ENCODE data around the gene ZNF518B. TPM values are rescaled to one million over a fixed set of nuclear protein-coding genes. Genes with fewer than 3 reads are reported as not detected.

Gene ZNF518B, protein sequence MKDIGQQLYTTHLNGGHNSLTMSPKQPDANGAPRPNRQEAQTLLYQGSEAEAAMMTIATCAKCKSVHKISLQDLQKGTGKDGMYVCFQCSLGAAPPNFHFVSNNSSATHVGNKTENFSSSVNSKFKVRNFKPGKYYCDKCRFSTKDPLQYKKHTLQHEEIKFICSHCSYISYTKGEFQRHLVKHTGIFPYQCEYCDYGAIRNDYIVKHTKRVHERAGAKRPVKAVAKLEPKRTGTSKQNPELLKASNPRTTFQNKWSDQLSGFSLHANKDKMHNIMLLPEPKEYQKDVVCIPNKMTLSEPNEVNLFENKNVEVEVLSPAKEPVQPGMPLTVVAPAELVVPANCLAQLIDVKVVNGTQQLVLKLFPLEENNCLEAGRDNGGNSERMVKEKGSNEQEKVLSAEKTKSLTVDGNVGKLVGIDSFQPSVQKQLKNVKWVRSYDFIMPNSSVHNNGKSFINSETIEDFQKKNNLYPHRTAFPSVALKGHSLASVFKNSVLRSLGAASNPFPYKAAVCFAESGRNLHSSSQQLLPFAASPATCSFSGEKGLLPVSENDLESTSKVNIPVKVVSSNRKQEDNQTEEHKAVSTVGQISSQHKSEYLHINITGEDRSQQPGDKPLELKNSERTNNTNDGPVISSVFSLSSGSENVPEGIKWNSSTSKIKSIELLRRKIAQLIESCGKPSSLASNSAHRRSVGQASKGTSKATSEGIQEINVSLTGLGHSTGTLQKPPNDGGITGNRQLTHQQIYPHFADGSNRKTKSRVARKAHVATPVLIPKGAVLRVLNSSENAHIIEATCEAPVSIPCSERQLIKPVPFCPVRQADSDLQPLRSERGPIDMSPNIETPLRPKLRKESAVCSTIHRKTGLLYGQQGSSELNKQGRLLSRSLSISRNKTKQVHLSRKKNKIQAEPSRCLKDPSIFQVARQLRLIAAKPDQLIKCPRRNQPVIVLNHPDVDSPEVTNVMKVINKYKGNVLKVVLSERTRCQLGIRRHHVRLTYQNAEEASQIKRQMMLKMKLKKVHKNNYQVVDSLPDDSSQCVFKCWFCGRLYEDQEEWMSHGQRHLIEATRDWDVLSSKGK
- 41.0 and 55.2 TPM in 2 replicates for total RNA-seq

DNA sequence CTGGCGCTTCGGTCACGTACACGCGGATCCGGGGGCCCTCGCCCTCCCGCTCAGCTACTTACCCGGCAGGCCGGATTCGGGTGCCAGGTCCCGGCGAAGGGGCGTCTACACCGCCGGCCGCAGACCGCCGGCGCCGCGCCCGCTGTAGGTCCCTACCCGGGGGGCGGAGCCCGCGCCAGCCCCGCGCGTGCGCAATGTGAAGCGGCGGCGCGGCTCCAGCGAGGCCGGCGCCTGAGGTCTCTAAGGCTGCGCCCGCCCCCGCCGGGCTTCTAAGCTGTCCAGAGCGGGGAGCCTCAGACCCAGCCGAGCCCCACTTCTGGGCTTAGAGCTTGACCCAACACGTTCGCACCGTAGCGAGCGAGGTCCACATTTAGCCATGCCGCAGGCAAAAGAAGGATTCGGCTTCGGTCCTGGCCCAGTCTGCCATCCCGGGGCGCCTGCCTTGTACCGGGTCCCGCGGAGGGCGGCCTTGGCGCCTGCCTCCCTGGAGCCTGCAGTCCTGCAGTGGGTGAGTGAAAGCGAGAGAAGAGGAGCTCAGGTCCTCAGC, at the start of gene ZNF518B:
ZNF518B (minus strand) TSS at position 172 of the 547 bp plus-strand sequence. CDS start 11,098 bp downstream, outside the sequence.

Other genes with a start within 250 kb of the ZNF518B start
- not detected in 2 replicates for gene CLNK, start 227.3 kb upstream of the ZNF518B start, total RNA-seq